SK-N-MC (cell line): ENCODE measurements around the gene GPR137C.

Source experiments
- EZH2 ChIP-seq: fragments of 200-600 bp; sonication (generic); IDR thresholded peaks from one replicate; pipeline ENCODE4 v1.6.1; 2017; ENCODE audit warnings: antibody characterized with exemption
- POLR2AphosphoS5 ChIP-seq: IDR thresholded peaks from 2 replicates; pipeline ENCODE4 v1.6.1; 2012; ENCODE audit warnings: mild to moderate bottlenecking, low read depth, low read length, borderline replicate concordance

GRCh38 chr14:52598568-52598967, 45.9 kb downstream of the GPR137C start:
- TF ChIP-seq POLR2AphosphoS5 = no peak
- no peak for TF ChIP-seq EZH2
